Neural cell (in vitro differentiated cells): ENCODE measurements around the gene ITPRIP. TPM values are rescaled to one million over a fixed set of nuclear protein-coding genes. Genes with fewer than 3 reads are reported as not detected.

ENCODE experiments used
- H2AFZ ChIP-seq: fragments of 200-600, 300-800 bp; sonication (generic), shearing (Covaris generic); 2 replicates; pipeline ENCODE4 v1.6.0; 2014; ENCODE audit warnings: low read depth, mild to moderate bottlenecking, antibody characterized with exemption, low read length, moderate library complexity
- H3F3A ChIP-seq: fragments of 200-600 bp; shearing (Covaris generic); 2 replicates; pipeline ENCODE4 v1.6.1; 2016; ENCODE audit warnings: mild to moderate bottlenecking, moderate library complexity, mixed read lengths, antibody characterized with exemption, low read length; ENCODE audit not compliant: insufficient read depth, poor library complexity, severe bottlenecking
- H3K27ac ChIP-seq: fragments of 200-600, 300-800 bp; sonication (generic), shearing (Covaris generic); 2 replicates; pipeline ENCODE4 v1.5.1; 2014; ENCODE audit warnings: mild to moderate bottlenecking, low read length, moderate library complexity
- H3K27me3 ChIP-seq: fragments of 300-800, 200-600 bp; sonication (generic), shearing (Covaris generic); 2 replicates; pipeline ENCODE4 v1.6.0; 2014; ENCODE audit warnings: mild to moderate bottlenecking, low read depth, low read length, moderate library complexity; ENCODE audit not compliant: insufficient read depth
- H3K36me3 ChIP-seq: fragments of 300-800, 200-600 bp; sonication (generic), shearing (Covaris generic); 2 replicates; pipeline ENCODE4 v1.5.1; 2014; ENCODE audit warnings: mild to moderate bottlenecking, antibody characterized with exemption, low read length, moderate library complexity; ENCODE audit not compliant: insufficient read depth
- H3K4me2 ChIP-seq: fragments of 300-800, 200-600 bp; sonication (generic), shearing (Covaris generic); 2 replicates; pipeline ENCODE4 v1.6.0; 2014; ENCODE audit warnings: mild to moderate bottlenecking, low read length
- H3K4me3 ChIP-seq: fragments of 300-800, 200-600 bp; sonication (generic), shearing (Covaris generic); 2 replicates; pipeline ENCODE4 v1.5.1; 2014; ENCODE audit warnings: mild to moderate bottlenecking, low read length, moderate library complexity
- H3K79me2 ChIP-seq: fragments of 200-600 bp; shearing (Covaris generic); replicated peaks from 2 replicates; pipeline ENCODE4 v1.6.0; 2014; ENCODE audit warnings: mild to moderate bottlenecking, low read length, moderate library complexity; ENCODE audit not compliant: insufficient read depth
- H3K9ac ChIP-seq: fragments of 300-800, 200-600 bp; sonication (generic), shearing (Covaris generic); 2 replicates; pipeline ENCODE4 v1.6.1; 2016; ENCODE audit warnings: mild to moderate bottlenecking, low read length, mixed read lengths
- H3K9me2 ChIP-seq: fragments of 200-600 bp; shearing (Covaris generic); 2 replicates; pipeline ENCODE4 v1.6.1; 2016; ENCODE audit warnings: mild to moderate bottlenecking, low read length, mixed read lengths; ENCODE audit not compliant: insufficient read depth
- H3K9me3 ChIP-seq: fragments of 200-600, 300-800 bp; sonication (generic), shearing (Covaris generic); 2 replicates; pipeline ENCODE4 v1.6.1; 2016; ENCODE audit warnings: mild to moderate bottlenecking, mixed run types, low read length, moderate library complexity, mixed read lengths
- H4K20me1 ChIP-seq: fragments of 200-600 bp; shearing (Covaris generic); 2 replicates; pipeline ENCODE4 v1.6.1; 2016; ENCODE audit warnings: mild to moderate bottlenecking, mixed run types; ENCODE audit not compliant: insufficient read depth
- CTCF ChIP-seq: fragments of 450-650 bp; IDR thresholded peaks from 2 replicates; pipeline ENCODE4 v1.5.1; 2014; ENCODE audit warnings: antibody characterized with exemption, mild to moderate bottlenecking, moderate library complexity; ENCODE audit not compliant: poor library complexity, severe bottlenecking
- EP300 ChIP-seq: fragments of 450-650 bp; conservative IDR thresholded peaks from 2 replicates; pipeline ENCODE4 v1.6.1; 2014; ENCODE audit warnings: antibody characterized with exemption, mild to moderate bottlenecking, moderate library complexity; ENCODE audit not compliant: poor library complexity, severe bottlenecking
- EZH2 ChIP-seq: fragments of 200-600, 300-800 bp; shearing (Covaris generic), sonication (generic); IDR thresholded peaks from 2 replicates; pipeline ENCODE4 v1.6.1; 2014; ENCODE audit warnings: antibody characterized with exemption, low read length, borderline replicate concordance, mild to moderate bottlenecking; ENCODE audit not compliant: insufficient read depth, poor library complexity, severe bottlenecking
- MXI1 ChIP-seq: fragments of 450-650 bp; conservative IDR thresholded peaks from 2 replicates; pipeline ENCODE4 v1.6.1; 2014; ENCODE audit warnings: antibody characterized with exemption, mild to moderate bottlenecking; ENCODE audit not compliant: poor library complexity, severe bottlenecking
- POLR2AphosphoS5 ChIP-seq: IDR thresholded peaks from 2 replicates; pipeline ENCODE4 v1.6.1; 2012
- RAD21 ChIP-seq: fragments of 450-650 bp; conservative IDR thresholded peaks from 2 replicates; pipeline ENCODE4 v1.6.1; 2014; ENCODE audit warnings: antibody characterized with exemption, mild to moderate bottlenecking, moderate library complexity
- SMC3 ChIP-seq: fragments of 450-650 bp; conservative IDR thresholded peaks from 2 replicates; pipeline ENCODE4 v1.6.1; 2014; ENCODE audit warnings: antibody characterized with exemption, mild to moderate bottlenecking, moderate library complexity; ENCODE audit not compliant: poor library complexity
- TAF1 ChIP-seq: IDR thresholded peaks from 2 replicates; pipeline ENCODE4 v1.6.1; 2012; ENCODE audit warnings: low read depth
- polyA plus RNA-seq: library from polyadenylated mRNA; depleted of rRNA; stranded (reverse); fragments of >200 nt; gene quantifications from 2 replicates; pipeline ENCODE4 v1.2.3, GENCODE V29; 2014
- TF ChIP-seq, protein P1 (sequence below): IDR thresholded peaks from 2 replicates; pipeline ENCODE4 v1.6.1; 2012; ENCODE audit warnings: borderline replicate concordance

ITPRIP gene
- polyA plus RNA-seq, 1 donor from 2014 or later = 1.5 TPM

GRCh38 chr10:104347295-104348045 is 9.2 kb upstream of the ITPRIP start:
- no peak overlapping the region for H3K4me2 ChIP-seq
- H3F3A ChIP-seq = no peaks in the 10 kb centered on the region
- no peaks in the 10 kb centered on the region for H3K36me3 ChIP-seq
- H3K9ac ChIP-seq = no peak overlapping the region
- TF ChIP-seq MXI1 = no peak
- no peak for TF ChIP-seq TAF1
- TF ChIP-seq, protein P1, sequence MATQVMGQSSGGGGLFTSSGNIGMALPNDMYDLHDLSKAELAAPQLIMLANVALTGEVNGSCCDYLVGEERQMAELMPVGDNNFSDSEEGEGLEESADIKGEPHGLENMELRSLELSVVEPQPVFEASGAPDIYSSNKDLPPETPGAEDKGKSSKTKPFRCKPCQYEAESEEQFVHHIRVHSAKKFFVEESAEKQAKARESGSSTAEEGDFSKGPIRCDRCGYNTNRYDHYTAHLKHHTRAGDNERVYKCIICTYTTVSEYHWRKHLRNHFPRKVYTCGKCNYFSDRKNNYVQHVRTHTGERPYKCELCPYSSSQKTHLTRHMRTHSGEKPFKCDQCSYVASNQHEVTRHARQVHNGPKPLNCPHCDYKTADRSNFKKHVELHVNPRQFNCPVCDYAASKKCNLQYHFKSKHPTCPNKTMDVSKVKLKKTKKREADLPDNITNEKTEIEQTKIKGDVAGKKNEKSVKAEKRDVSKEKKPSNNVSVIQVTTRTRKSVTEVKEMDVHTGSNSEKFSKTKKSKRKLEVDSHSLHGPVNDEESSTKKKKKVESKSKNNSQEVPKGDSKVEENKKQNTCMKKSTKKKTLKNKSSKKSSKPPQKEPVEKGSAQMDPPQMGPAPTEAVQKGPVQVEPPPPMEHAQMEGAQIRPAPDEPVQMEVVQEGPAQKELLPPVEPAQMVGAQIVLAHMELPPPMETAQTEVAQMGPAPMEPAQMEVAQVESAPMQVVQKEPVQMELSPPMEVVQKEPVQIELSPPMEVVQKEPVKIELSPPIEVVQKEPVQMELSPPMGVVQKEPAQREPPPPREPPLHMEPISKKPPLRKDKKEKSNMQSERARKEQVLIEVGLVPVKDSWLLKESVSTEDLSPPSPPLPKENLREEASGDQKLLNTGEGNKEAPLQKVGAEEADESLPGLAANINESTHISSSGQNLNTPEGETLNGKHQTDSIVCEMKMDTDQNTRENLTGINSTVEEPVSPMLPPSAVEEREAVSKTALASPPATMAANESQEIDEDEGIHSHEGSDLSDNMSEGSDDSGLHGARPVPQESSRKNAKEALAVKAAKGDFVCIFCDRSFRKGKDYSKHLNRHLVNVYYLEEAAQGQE = no peak
- no peak for TF ChIP-seq CTCF
- TF ChIP-seq EP300 = no peak
- TF ChIP-seq SMC3 = no peak
- TF ChIP-seq RAD21 = no peak
- no peak for TF ChIP-seq POLR2AphosphoS5
- no peak for TF ChIP-seq EZH2
- no peaks in the 10 kb centered on the region for H3K79me2 ChIP-seq
- no peaks in the 10 kb centered on the region for H4K20me1 ChIP-seq
- H3K4me3 ChIP-seq = no peak overlapping the region
- H3K9me3 ChIP-seq = no peaks in the 10 kb centered on the region
- no peaks in the 10 kb centered on the region for H3K9me2 ChIP-seq
- H3K27me3 ChIP-seq = peaks cover 3% of the 10 kb centered on the region
- no peak overlapping the region for H2AFZ ChIP-seq
- no peak overlapping the region for H3K27ac ChIP-seq

DNA sequence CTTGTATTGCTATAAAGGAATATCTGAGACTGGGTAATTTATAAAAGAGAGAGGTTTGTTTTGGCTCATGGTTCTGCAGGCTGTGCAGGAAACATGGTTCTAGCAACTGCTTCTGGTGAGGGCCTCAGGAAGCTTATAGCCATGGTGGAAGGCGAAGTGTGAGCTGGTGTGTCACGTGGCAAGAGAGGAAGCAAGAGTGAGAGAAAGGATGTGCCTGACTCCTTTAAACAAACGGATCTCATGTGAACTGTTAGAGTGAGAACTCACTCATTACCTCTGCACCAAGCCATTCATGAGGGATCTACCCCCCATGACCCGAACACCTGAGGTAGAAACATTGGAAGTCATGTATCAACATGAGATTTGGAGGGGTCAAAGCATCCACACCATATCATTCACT is 7.7 kb upstream of the ITPRIP start:
- Histone ChIP-seq H3K9me3 (no peaks in the 10 kb centered on the region), H3K9me2 (no peaks in the 10 kb centered on the region)
- TF ChIP-seq RAD21 (no peak), EZH2 (no peak), EP300 (no peak), SMC3 (no peak), MXI1 (no peak), POLR2AphosphoS5 (no peak), TAF1 (no peak), CTCF (no peak)
- TF ChIP-seq, protein P1 = no peak

More for the DNA sequence above, 7.7 kb upstream of the ITPRIP start:
- no peaks in the 10 kb centered on the region for H3F3A ChIP-seq
- H3K36me3 ChIP-seq = no peaks in the 10 kb centered on the region
- no peaks in the 10 kb centered on the region for H3K27me3 ChIP-seq
- no peak overlapping the region for H2AFZ ChIP-seq
- no peak overlapping the region for H3K4me3 ChIP-seq
- H3K9ac ChIP-seq = no peak overlapping the region
- H3K4me2 ChIP-seq = no peak overlapping the region
- H4K20me1 ChIP-seq = no peaks in the 10 kb centered on the region
- H3K27ac ChIP-seq = no peak overlapping the region
- no peaks in the 10 kb centered on the region for H3K79me2 ChIP-seq
